Neural crest cell (in vitro differentiated cells): Measurements from ENCODE around the gene C1orf35. TPM values are rescaled to one million over a fixed set of nuclear protein-coding genes. Genes with fewer than 3 reads are reported as not detected.
A peak's percentile ranks its signal among the peaks of the same experiment; 100 is the strongest.

ENCODE experiments used
- DNase-seq: peaks from one replicate; pipeline ENCODE4 v3.0.0; 2021; ENCODE audit warnings: low read depth, mixed read lengths, low spot score
- H3K27ac Mint-ChIP-seq: one replicate; pipeline ENCODE4 v1.8.0; 2021; ENCODE audit warnings: mild to moderate bottlenecking, mixed read lengths; ENCODE audit not compliant: unreplicated experiment
- H3K27me3 Mint-ChIP-seq: 2 replicates; pipeline ENCODE4 v1.8.0; 2021; ENCODE audit warnings: low read depth, mild to moderate bottlenecking, mixed read lengths
- H3K36me3 Mint-ChIP-seq: 2 replicates; pipeline ENCODE4 v1.8.0; 2021; ENCODE audit warnings: low read depth, mild to moderate bottlenecking, mixed read lengths
- H3K4me1 Mint-ChIP-seq: 2 replicates; pipeline ENCODE4 v1.8.0; 2021; ENCODE audit warnings: mixed read lengths
- H3K4me3 Mint-ChIP-seq: one replicate; pipeline ENCODE4 v1.8.0; 2021; ENCODE audit warnings: mild to moderate bottlenecking, mixed read lengths
- H3K9me3 Mint-ChIP-seq: 2 replicates; pipeline ENCODE4 v1.8.0; 2021; ENCODE audit warnings: mixed read lengths
- CTCF ChIP-seq: fragments of 200-600 bp; sonication (generic); conservative IDR thresholded peaks from 2 replicates; pipeline ENCODE4 v1.5.0; 2021; ENCODE audit warnings: antibody characterized with exemption, mild to moderate bottlenecking
- total RNA-seq: library from RNA; stranded (reverse); gene quantifications from 2 replicates; pipeline ENCODE4 v1.2.1, GENCODE V29; 2021

C1orf35 gene
- total RNA-seq, 1 donor from 2014 or later = 29.7 TPM

GRCh38 chr1:228083871-228084278 lies 19.2 kb downstream of the C1orf35 start:
- Mint-ChIP-seq H3K4me3 (peak overlapping the region; percentile 98), H3K27ac (peak overlapping the region; percentile 96), H3K9me3 (no peaks in the 10 kb centered on the region), H3K4me1 (peaks cover 54% of the 10 kb centered on the region), H3K27me3 (no peaks in the 10 kb centered on the region), H3K36me3 (peaks cover 3% of the 10 kb centered on the region)
- no peak for DNase-seq
- no peak for TF ChIP-seq CTCF

GRCh38 chr1:228082918-228083870 lies 19.9 kb downstream of the C1orf35 start:
- no peak for TF ChIP-seq CTCF
- Mint-ChIP-seq H3K9me3 (no peaks in the 10 kb centered on the region), H3K4me3 (peak overlapping the region; percentile 98), H3K27me3 (no peaks in the 10 kb centered on the region), H3K36me3 (no peaks in the 10 kb centered on the region), H3K27ac (peak overlapping the region; percentile 96), H3K4me1 (peaks cover 49% of the 10 kb centered on the region)
- no peak for DNase-seq

GRCh38 chr1:228082214-228082917 lies 20.8 kb downstream of the C1orf35 start, which contains the start of gene ARF1:
TSS of gene ARF1 (plus strand) at chr1:228082708. CDS start at chr1:228097115, 14,407 bp downstream.
- peak; percentile 91 for DNase-seq
- no peak for TF ChIP-seq CTCF
- H3K36me3 Mint-ChIP-seq = no peaks in the 10 kb centered on the region
- H3K27me3 Mint-ChIP-seq = peaks cover 2% of the 10 kb centered on the region
- H3K4me3 Mint-ChIP-seq = peak within 1 kb of the TSS; percentile 98
- H3K9me3 Mint-ChIP-seq = no peaks in the 10 kb centered on the region
- peaks cover 41% of the 10 kb centered on the region for H3K4me1 Mint-ChIP-seq
- H3K27ac Mint-ChIP-seq = peak within 1 kb of the TSS; percentile 96

- peaks cover 5% of the 10 kb centered on the region for H3K27me3 Mint-ChIP-seq
- no peak overlapping the region for H3K27ac Mint-ChIP-seq
- peaks cover 36% of the 10 kb centered on the region for H3K4me1 Mint-ChIP-seq
- H3K9me3 Mint-ChIP-seq = no peaks in the 10 kb centered on the region
- TF ChIP-seq CTCF = no peak
- H3K4me3 Mint-ChIP-seq = peak overlapping the region; percentile 80
- no peak for DNase-seq
- H3K36me3 Mint-ChIP-seq = no peaks in the 10 kb centered on the region
Measured at GRCh38 chr1:228081578-228082213, 21.4 kb downstream of the C1orf35 start.

GRCh38 chr1:228081144-228081543 lies 22.0 kb downstream of the C1orf35 start:
- no peak for DNase-seq
- H3K4me1 Mint-ChIP-seq = peaks cover 32% of the 10 kb centered on the region
- peak overlapping the region; percentile 80 for H3K4me3 Mint-ChIP-seq
- no peaks in the 10 kb centered on the region for H3K36me3 Mint-ChIP-seq
- H3K27ac Mint-ChIP-seq = no peak overlapping the region
- H3K27me3 Mint-ChIP-seq = peaks cover 5% of the 10 kb centered on the region
- TF ChIP-seq CTCF = no peak
- H3K9me3 Mint-ChIP-seq = no peaks in the 10 kb centered on the region
